GM20431 (cell line): ENCODE data around the gene OXSR1.
"Not testable (repeated sequence)": the region's sequence is repeated elsewhere in the genome, so short reads cannot be mapped to it uniquely, and the experiment has no call there.

Source experiments
- in situ Hi-C: fragments of 300-500 bp; cut with MseI, MboI; formaldehyde crosslinking; loops from one replicate; pipeline ENCODE4 v1.15.0; 2020; ENCODE audit warnings: low sequenced_read_pairs; ENCODE audit not compliant: unreplicated experiment

The OXSR1 gene

DNA sequence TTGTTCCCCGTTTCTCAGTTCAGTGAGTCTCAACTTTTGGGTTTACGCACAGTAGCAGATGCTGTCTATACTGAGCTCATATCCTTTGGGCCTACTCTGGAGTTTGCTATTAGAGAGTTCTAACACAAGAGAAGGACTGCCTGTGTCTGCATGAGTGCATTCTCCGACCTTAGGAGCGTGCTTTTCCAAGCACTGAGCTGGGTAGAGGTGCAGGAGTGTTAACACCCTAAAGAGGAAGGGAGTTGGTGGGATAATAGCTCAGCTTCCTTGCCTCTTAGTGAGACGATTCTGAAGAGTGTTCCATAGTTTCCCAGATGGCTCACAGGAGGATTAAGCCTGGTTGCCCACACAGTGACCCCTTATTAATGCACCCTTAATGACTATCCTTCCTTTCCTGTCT lies 6.9 kb upstream of the OXSR1 start:
- in situ Hi-C loops: no loop called here

DNA sequence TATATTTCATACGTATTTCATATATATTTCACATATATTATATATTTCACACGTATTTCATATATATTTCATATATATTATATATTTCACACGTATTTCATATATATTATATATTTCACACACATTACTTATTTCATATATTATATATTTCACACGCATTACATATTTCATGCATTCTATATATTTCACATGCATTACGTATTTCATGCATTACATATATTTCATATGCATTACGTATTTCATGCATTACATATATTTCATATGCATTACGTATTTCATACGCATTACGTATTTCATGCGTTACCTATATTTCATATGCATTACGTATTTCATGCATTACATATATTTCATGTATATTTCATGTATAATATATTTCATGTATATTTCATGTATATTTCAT lies 4.6 kb upstream of the OXSR1 start:
- in situ Hi-C loops: not testable (repeated sequence)

DNA sequence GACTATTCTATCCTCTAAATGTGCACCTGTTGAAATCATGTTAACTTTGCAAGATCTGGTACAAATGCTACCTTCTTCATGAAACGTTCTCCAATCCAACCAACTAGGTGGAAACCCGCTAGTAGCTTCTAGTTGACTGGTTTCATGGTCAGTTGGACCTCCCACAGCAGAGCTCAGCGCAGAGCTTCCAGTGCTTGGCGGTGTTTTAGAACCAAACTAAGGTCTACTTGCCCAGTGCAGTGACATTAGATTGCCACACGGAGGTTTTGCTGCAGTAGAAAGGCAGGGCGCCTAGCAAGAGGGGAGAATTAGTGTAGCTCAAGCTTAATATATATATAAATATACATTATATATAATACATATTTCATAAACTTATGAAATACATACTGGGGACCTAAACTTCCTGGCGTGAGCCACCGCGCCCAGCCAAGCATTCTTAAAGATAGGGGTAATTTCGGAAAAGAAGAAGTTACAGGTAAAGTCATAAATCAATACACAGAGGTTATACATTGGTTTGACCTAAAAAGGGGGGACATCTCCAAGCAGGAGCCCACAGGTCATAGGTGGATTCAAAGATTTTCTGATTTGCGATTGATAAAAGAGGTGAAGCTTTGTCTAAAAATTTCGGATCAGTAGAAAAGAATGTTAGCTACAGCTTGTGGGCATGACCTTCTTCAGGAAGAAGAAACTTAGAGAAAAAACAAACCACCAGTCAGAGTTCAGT lies 2.1 kb upstream of the OXSR1 start:
- in situ Hi-C loops: no loop called here

DNA sequence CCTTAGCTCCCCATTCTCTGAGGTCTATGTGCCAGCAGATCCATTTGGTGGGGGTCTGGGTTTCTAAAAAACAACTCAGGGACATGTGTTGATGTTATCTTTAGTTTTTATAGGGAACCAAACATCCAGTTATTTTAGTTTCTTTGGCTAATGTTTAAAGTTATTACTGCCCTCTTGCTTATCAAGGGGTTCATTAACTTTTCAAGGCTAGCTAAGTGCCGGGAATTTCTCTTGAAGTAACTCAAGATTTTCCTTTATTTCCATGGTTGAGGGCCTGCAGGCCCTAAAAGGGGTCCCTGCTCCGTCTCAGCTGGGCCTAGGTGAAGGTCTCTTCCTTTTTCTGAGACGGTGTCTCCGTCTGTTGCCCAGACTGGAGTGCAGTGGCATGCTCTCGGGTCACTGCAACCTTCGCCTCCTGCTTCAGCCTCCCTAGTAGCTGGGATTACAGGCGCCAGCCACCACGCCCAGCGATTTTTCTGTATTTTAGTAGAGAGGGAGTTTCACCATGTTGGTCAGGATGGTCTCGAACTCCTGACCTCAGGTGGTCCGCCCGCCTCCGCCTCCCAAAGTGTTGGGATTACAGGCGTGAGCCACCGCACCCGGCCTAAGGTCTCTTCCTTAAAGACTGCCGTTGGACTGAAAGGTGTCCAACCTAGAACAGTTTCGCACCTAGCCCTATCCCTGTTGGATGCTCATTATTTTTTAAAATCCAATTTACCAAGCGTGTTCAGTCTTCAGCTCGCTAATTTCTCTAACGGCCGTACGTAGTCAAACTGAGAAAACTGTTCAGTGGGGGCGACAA lies 1.3 kb upstream of the OXSR1 start:
- in situ Hi-C loops: no loop called here

DNA sequence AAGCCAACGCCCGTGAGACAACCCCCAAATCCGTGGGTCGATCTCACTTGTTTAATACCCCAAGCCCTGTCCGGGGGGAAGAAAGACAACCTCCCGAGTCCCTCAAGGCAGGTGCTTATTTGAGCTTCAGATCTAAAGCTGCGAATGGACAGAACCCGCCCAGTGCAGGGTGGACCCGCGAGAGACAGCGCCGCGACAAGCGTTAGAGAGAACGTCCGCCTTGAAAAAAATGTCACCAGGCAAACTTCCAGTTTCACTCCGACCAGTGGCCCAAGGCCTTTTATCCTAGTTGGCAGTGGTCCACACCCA lies 740 bp upstream of the OXSR1 start:
- in situ Hi-C loops: no loop called here

DNA sequence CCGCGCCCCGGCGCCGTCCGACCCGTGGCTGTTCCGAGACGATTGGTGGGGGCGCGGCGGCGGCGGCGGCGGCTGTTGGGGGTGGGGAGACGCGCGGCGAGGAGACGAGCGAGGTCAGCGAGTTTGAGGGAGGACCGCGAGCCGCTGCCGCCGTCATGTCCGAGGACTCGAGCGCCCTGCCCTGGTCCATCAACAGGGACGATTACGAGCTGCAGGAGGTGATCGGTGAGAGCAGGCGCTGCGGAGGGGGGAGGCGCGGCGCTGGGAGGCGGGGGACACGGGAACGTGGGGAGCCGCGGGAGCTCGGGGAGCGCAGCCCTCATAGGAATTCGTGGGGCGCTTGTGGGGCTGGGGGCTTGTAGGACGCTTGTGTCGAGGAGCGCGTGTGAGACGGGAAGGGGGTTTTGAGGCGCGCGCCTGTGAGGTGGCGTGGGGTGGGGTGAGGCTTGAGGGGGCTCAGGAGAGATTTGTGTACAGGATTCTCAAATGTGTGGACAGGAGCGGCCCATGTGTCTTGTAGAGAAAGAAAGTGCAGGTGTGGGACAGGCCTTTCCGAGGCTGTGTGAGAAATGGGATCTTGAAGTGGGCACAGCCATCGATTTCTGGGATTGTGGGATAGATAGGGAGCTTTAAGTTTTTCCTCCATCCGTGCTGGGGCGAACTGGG lies 518 bp downstream of the OXSR1 start:
- in situ Hi-C loops: no loop called here

DNA sequence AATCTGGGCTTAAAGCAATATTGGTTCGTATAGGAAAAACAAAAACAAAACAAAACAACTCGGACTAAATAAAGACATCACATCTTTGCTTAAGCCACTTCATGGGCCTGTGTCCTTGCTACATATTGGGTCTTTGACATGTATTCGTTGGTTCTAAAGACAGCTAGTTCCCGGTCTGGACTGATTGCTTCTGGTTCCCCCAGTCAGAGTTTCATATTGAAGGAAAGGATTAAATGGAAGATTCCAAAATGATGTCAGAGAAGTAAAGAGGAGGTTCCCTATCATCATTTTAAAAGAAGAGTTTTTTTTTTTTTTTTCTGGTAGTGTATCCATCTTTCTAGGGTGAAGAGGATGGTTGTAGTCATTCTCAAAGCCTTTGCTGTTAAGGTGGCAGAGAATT lies 2.3 kb downstream of the OXSR1 start:
- in situ Hi-C loops: no loop called here

DNA sequence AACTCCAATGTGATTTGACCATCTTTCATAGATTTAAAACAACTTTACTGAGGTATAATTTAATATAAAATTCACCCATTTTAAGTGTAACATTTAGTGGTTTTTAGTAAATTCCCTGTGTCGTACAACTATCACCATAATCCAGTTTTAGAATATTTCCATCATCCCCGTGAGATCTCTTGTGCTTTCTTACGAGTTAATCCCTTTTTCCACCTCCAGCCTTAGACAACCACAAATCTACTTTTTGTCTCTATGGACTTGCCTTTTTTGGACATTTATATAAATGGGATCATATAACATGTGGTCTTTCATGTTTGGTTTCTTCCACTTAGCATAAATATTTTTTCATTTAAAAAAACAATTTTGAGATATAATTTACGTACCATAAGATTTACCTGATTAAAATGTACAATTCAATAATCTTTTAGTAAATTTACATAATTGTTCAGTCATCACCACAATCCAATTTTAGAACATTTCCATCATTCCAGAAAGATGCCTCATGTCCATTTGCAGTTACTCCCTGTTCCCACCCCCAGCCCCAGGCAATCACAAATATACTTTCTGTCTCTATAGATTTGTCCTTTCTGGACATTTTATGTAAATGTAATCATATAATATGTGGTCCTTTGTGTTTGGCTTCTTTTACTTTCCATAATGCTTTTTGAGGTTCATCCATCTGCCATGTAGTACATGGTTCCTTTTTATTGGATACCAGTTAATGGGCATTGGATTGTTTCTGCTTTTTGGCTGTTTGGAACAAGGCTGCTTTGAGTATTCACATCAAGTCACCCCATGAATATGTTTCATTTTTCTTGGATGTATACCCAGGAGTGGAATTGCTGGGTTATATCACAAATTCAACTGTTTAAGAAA lies 3.1 kb downstream of the OXSR1 start:
- in situ Hi-C loops: no loop called here

DNA sequence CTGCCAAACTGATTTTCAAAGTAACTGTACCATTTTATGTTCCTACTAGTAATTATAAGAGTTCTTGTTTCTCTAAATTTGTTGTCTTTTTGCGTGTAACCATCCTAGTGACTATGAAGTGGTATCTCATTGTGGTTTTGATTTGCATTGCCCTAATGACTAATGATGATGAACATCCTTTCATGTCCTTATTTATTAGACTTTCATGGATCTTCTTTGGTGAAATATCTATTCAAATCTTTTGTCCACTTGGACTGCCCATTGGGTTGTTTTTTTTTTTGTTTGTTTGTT lies 3.6 kb downstream of the OXSR1 start:
- in situ Hi-C loops: no loop called here

DNA sequence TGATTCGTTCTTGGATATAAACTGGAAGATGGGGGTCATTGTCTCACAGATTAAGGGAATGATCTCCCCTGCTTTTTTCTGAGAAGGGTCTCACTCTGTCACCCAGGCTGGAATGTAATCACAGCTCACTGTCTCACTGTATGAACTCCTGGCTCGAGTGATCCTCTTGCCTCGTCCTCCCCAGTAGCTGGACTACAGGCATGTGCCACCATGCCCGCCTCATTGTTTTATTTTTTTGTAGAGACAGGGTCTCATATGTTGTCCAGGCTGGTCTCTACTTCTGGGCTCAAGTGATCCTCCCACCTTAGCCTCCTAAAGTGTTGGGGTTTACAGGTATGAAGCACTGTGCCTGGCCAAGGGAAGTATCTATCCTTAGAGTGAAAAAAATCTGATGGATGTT lies 5.4 kb downstream of the OXSR1 start:
- in situ Hi-C loops: no loop called here

DNA sequence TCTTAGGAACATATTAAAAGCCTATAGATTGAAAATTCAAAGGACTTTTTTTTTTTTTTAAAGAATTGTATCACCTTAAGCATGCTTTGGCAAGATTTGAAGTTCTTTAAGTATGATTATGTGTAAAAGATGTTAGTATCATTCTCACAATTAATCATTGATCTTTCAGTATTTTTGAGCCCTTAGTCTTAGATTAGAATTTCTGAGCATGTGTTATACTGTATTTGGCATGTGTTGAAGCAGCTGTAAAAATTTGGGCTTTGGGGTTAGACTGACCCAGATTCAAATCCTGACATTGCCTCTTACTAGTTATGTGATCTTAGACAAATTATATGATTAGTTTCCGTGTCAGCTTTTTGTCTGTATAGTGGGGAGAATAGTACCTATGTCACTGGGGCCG lies 6.3 kb downstream of the OXSR1 start:
- in situ Hi-C loops: no loop called here

DNA sequence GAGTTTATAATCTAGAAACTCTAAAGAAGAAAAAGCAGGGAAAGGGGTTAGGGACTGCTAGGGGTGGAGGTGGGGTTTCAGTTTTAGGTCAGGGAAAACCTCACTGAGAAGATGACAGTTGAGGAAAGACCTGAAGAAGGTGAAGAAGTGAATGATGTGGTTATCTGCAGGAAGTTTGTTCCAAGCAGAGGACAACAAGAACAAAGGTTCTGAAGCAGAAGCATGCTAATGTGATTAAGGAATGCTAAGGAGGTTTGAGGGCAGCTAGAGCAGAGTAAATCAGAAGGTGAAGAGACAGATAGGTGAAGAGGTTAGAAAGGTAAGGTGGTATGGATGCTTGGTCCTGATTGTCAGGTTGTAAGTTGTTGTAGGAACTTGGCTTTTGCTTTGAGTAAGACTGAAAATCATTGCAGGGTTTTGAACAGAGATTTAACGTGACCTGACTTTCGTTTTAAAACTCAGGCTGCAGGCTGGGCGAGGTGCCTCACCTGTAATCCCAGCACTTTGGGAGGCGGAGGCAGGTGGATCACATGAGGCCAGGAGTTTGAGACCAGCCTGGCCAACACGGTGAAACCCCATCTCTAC lies 8.6 kb downstream of the OXSR1 start:
- in situ Hi-C loops: no loop called here

DNA sequence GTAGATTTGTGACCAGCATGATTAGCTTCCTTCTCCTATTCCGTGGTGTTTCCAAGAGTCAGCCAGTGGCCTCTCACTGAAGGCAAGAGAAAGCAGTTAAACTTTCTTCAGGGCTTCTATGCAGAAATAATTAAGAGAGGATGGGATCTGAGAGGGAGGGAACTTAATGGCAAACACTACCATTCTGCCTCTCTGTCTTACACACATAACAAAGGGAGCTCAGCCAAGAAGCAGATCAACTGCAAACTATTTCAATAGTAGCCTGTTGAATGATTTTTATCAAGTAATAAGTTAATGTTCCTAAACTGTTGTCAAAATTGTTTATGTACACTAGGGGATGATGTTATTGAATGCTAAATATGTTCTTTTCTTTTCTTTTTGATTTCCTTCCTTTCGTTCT lies 11.8 kb downstream of the OXSR1 start:
- in situ Hi-C loops: no loop called here

DNA sequence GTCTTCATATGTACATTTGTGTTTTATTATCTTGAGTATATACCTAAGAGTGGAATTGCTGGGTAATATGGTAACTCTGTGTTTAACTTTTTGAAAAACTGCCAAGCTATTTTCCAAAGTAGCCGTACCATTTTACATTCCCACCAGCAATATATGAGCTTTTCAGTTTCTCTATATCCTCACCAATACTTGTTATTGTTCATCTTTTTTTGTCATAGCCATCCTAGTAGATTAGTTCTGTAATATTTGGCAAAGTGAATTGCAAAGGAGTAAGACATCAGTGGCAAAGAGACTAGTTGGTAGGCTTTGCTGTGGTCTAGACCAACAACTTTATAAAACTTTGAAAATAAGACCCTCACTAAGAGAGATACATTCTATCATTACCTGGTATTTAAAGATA lies 21.4 kb downstream of the OXSR1 start:
- in situ Hi-C loops: no loop called here

DNA sequence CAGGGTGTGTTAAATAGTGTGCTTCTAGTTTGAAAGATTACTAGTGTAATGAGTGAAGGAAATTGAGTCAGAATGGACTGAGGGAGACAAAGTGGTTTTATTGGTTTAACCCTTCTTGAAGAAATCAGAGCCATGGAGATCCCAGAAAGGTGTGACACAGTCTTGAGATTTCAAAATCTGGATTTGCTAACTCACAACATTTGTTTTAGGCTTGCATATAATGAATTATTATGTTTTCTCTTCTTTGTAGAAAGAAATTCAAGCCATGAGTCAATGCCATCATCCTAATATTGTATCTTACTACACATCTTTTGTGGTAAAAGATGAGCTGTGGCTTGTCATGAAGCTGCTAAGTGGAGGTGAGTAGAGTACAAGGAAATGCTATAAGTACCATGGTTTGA lies 25.1 kb downstream of the OXSR1 start:
- in situ Hi-C loops: no loop called here

DNA sequence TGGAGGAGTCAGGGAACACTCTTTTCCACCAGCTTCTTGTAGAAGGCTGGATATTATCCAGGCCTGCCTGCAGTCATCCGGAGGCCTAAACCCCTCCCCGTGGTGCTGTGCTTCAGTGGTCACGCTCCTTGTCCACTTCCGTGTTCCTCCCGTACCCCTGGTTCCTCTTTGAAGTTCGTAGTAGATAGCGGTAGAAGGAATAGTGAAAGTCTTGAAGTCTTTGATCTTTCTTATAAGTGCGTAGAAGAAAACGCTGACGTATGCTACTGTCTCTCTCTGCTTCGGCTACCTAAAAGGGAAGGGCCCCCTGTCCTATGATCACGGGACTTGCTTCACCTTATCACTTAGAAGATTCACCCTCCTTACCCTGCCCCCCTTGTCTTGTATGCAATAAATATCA lies 37.6 kb downstream of the OXSR1 start:
- in situ Hi-C loops: not testable (repeated sequence)

DNA sequence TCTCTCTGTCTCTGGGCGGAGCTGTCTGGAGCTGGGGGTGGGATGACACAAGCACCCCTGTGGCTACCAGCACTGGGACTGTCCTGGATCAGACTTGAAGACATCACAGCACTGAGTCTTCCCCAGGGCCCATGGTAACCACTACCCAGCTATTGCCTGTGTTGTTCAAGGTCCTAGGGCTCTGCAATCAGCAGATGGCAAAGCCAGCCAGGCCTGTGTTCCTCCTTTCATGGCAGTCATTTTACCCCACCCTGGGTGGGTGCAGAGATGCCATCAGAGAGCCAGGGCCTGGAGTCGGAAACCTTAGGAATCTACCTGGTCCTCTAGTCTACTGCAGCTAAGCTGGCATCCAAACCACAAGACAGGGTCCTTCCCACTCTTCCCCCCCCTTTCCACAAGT lies 38.4 kb downstream of the OXSR1 start:
- in situ Hi-C loops: no loop called here

DNA sequence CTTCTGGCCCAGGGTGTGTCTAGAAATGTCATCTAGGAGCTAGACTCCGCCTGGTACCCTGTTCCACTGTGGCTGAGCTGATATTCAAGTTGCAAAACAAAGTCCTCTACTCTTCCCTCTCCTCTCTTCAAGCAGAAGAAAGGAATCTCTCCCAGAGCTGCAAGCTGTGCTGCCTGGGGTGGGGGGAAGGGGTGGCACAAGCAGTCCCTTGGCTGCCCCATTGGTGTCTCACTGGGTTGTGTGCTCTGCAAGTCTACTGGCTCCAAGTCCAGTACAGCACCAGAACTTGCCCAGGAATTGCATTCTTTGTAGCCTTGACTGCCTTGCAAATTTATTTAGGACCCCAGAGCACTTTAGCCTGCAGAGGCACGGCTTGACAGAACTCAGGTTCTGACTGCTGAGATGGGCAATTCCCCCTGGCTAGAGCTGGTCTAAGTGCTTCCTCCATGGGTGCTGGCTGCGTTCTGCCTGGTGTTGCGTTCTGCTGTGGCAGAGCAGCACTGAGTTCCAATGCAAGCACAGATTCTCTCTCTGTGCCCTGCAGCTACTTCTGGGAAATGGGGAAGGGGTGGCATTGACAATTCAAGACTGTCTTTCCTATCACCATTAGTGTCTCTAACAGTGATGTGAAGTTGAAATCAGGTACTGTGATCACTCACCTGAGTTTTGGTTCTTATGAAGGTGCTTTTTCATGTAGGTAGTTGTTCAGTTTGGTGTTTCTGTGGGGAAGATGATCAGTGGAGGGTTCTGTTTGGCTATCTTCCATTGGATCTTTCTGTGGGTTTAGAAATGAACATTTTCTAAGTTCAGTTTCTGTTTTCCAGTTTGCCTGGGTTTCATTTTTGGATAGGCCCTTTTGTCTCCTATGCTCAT lies 39.5 kb downstream of the OXSR1 start:
- in situ Hi-C loops: no loop called here

DNA sequence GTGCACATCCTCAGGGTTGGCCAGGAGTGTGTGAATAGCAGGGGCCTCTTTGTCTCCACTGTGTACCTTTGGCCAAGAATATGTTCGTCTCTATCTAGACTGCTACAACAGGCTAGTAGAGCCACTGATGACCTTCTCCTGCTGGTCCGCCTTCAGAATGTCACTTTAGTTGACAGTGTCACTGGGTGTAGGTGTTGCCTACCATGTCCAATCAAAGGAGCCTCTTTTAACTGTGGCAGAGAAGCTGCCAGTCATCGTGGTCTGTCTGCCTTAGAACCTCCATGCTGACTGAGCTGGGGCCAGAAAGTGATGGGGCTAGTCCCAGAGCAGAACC lies 40.1 kb downstream of the OXSR1 start:
- in situ Hi-C loops: no loop called here
